Mesenteric fat pad (tissue), 1 donor: ENCODE data around the gene EXOC4. TPM values are rescaled to one million over a fixed set of nuclear protein-coding genes. Genes with fewer than 3 reads are reported as not detected.

Experiments used
- DNase-seq: peaks from one replicate; pipeline ENCODE4 v3.0.0-alpha.2; 2020; ENCODE audit warnings: low spot score
- total RNA-seq: library from RNA; stranded (reverse); fragmentation: NEBNext Ultra II Directional; extraction: Animal tissue kit (Norgen Biotek cat#: 25700); gene quantifications from one replicate; pipeline ENCODE4 v1.2.1, GENCODE V29; 2021
- donor health status: DM: yes; HTN: yes; CAD: no.

The EXOC4 gene
- total RNA-seq, 1 donor from 2014 or later, result 79.3 TPM

DNA sequence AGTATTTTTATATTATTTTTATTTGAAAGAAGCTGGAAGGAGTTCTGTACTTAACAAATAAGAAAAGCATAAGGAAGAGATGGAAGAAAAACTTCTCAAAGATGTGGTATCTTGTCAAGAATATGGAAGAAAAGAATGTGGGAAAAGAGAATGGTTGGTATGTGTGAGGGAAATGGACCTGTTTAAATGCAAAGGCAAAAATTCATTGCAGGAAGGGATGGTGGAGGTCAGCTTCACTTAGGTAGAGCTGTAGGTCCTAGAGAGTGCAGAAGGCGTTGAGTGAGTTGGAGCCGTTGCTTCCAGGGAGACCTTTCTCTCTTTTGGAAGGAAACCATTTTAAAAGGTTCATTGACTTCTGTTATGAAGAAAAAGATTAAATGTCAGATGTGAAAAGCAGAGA lies 107.3 kb downstream of the EXOC4 start:
- DNase-seq, result no peak

DNA sequence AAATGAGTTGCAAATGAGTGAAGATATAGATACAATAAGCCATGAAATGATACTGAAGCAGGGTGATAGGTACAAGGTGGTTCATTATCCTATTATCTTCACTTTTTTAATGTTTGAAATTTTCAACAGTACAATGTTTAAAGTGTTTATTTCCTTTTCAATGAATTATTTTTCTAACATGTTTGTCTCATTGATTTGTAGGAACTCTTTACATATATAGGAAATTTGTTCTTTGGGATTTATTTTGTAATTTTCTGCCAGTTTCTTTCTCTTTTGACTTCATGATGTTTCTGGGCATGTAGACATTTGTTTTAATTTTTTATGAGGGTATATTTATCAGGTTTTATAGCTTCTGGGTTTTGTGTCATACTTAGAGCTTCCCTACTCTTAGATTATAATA lies 108.9 kb downstream of the EXOC4 start:
- no peak for DNase-seq

DNA sequence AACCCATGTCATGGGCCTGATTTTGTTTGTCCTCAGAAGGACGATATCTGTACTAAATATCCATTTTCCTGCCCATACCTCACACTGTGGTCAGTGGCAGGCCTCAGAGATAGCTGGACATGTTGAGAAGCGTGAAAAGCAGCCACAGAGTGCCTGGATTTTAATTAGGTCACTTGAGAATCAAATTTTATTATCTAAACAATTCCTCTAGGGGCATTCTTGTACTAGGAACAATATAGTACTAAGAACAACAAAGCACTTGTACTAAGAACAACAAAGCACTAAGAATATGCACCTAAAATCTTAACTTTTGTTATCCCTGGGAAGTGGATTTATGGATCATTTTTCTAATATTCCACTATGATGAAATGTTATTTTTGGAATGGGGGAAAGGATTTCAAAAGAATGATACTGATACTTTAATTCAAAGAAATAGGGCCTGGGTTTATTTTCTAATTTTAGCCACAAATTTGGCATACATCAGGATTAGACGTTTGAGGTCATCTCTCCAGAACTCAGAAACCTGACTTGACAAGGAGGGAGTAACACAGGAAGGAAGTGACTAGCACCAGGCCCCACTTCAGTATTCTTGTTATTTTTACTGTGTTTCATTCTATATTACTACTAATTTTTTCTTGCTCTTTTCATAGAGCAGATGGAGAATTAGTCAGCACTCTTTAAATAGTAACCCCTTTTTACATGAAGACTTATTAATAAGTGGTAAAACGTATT lies 112.2 kb downstream of the EXOC4 start:
- DNase-seq, result no peak

DNA sequence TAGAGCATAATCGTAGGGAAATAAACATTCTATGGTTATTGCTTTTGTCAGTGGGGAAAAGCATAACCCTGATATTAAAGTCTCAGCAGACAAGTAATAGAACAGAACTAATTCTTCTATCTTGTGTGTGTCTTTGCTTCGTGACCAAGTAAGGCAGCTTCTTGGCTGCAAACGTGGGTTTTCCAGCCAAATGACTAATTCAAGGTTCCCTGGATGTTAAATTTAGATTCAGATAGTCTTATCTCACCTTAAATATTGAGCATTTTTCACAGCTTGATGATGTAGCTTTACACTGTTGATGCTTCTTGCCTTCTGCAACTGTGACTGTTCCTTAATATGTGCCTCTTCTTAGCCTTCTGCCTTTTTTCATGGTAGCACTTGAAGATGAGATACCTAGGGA lies 113.0 kb downstream of the EXOC4 start:
- no peak for DNase-seq

DNA sequence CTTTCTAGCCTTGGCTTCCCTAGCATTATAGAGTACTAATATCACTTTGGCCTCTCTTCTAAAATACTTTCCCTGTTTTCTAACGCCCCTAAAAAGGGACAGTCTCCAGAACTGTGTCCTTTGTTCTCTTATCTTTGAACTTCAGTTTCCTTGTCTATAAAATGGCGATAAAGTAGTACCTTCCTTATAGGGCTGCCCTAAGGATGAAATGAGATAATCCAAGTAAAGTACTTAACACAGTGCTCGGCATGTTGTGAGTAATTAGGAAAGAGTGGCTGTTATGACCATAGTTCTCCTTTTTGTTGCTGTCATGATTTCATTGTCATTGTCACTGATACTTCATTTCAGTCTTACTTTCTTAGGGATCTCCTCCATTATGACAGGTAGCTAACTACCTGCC lies 114.7 kb downstream of the EXOC4 start:
- DNase-seq, result no peak

DNA sequence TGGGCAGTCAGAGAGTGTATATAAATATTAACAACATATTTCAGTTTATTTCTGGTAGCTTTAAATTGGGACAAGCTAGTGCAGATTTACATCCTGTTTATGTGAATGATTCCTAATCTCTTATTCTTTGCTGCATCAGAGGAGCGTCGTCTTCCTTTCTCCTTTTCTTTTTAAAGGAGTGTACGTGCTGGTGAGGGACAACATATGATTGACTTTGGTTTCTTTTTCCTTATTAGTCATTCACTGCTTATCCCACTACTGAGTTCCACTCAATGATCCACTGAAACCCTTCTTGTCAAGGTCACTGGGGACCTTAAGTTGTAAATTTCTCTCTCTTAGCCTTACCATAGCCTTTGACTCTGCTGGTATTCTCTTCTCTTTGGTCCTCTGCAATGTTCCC lies 116.3 kb downstream of the EXOC4 start:
- DNase-seq, result no peak

DNA sequence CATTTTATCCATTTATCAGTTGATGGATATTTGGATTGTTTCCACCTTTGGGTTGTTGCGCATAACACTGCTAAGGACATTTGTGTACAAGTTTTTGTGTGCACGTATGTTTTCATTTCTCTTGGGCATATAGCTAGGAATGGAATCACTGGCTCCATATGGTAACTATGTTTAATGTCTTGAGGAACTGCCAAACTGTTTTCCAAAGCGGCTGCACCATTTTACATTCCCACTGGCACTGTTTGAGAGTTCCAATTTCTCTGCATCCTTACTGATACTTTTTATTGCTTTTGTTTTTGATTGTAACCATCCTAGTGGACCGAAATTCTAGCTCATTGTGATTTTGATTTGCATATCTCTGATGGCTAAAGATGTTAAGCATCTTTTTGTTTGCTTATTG lies 118.7 kb downstream of the EXOC4 start:
- no peak for DNase-seq

DNA sequence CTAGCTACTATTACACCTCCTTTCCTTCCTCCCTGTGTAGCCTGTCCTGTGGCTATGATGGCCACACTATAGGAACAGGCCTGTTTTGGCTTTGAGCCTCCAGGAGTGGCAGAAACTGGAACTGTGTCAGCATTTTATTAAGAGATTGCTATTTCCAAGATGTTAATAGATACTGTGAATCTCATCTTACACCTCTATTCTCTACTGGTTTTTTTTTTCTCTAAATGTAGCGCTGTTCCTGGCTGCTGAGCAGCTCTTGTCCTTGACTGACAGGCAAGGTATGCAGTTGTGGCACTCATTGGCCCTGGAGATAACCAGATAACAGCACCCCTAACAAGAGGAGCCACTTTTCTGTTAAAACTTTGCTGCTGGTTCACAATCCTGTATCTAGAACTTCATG lies 119.5 kb downstream of the EXOC4 start:
- DNase-seq, result no peak

DNA sequence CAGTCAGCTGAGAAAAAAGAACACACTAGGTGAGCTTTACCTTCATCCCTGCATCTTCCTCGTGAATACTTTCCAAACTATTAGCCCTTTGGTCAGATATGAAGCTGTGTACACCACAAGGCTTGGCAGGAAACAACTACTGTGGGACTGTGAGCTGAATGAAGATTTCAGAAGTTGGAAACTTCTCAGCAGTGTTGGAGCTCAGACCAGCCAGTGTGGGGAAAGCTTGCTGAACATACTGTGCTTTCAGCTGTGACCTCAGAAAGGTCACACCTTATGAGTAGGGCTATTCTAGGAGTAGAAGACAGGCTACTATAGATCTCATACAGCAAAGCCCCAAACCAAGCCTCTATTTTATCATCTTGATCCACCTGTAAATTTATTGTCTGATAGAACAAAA lies 123.6 kb downstream of the EXOC4 start:
- no peak for DNase-seq

DNA sequence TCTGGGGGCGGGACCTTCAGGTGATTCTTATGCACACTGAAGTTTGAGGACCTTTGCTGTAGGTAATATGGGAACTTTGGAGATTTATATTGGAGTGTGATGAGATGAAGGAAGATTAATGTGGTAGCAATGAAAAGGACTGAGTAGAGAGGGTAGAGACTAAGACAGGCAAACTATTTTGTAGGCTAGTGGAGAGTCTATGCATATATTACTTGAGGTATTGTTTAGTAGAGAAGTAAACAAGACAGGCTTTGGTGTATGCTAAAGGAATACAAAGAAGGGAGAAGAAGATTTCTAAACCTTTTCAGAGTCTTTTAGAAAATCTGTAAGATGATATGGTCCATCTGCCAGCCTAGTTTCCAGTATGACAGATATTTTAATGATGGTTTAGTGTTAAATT lies 129.1 kb downstream of the EXOC4 start:
- DNase-seq, result no peak

DNA sequence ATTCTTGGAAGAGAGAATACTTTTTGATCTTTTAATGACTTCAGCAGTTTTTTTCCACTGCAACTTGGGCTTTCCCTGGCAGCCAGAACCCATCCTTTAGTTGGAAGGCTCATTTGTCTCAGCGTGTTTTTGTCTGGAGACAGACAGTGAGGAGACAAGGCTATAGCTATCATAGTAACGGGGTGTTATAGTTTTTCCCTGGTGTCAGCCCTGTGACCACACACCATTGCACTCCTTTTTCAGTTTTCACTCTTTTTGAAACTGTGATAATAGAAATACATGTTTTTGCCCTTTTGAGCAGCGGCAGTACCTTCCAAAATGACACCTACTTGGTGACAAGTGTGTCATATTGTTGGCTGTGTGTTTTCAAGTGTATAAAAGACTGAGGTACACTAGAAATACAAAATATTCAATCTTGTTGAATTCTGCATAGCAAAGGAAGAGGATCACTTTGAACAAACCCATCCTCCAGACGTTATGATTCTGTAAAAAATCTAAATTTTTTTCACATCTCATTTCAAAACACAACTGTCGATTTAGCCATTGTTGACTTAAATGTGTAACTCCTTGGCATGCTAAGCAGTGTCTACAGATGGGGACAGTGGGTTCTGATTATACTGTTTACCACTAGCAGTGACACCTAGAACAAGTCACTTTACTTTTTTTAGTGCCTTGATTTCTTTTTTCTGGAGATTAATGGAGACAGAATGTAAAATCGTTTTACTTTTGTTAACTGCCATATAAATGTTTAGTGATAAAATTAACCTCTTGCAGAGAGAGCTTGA lies 130.1 kb downstream of the EXOC4 start:
- no peak for DNase-seq

DNA sequence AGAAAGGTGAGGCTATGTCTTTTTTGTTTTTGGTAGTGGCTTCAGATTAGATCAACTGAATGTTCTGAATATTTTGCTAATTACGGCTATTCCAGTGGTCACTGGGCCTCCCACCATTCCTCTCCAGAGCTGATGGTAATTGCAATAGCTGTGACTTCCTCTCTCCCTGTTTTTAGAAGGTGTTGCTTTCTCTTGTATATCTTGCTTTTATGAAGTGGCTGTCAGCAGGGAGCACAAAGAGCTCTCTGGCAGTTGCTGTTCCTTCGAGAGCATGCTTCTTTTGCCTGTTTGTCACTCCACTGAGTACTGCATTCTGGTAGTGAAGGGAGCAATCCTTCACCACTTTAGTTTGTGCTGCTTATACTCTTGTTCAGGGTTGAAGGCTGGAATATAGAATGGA lies 133.3 kb downstream of the EXOC4 start:
- DNase-seq, result no peak

DNA sequence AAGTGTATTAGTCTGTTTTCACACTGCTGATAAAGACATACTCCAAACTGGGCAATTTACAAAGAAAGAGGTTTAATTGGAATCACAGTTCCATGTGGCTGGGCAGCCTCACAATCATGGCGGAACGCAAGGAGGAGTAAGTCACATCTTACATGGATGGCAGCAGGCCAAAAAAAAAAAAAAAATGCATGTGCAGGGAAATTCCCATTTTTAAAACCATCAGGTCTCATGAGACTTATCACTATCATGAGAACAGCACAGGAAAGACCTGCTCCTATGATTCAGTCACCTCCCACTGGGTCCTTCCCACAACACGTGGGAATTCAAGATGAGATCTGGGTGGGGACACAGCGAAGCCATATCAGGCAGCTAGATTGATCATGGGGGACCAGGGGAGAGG lies 136.8 kb downstream of the EXOC4 start:
- no peak for DNase-seq

DNA sequence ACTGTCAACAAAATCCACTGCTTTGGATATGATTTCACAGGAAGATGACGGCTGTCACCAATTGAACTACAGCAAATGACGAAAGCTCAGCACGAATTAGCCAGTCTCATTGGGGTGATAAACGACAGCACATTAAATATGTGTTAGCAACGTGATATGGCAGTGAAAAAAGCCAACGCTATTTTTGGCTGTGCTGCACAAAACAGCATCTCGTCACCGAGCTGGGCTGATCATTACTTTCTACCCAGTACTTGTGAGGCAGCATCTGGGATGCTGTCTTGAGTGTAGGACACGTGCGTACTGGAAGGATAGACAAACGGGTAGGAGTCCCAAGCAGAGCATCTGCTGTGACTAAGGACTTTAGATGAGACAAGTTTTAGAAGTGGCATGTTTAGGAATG lies 138.3 kb downstream of the EXOC4 start:
- no peak for DNase-seq

DNA sequence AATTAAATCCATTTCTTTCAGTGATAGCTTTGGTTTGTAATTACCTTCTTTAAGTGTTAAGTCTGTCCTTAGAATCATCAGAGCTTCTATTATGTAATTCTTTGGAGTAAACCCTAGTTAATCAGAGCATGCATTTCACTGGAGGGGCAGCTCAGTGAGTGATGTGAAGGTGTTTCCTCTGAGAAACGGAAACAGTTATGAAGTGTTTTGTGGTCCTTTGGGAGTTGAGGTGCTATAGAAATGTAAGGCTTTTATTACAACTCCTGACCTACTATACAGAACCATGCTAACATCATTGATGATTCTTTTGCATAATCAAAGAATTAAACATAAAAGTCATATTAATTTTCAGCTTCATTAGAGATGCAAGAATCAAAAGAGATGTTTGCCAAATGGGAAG lies 141.5 kb downstream of the EXOC4 start:
- no peak for DNase-seq

DNA sequence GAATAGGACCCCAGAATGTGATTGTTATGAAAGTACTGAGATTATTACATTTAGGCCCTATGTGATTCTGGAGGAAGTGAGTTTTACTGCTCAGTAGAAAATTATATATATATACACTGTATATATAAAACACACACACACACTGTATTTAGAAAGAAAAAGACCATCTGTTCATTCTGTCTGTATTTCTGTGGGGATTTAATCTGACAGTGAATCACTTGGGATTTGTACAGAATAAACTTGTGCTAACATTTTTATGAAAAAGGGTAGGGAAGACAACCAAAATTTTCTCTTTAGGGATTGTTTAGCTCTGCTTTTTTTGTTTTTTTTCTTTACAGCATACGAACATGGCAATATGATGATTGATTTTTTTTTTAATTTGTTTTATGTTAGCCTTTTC lies 142.7 kb downstream of the EXOC4 start:
- DNase-seq, result no peak

DNA sequence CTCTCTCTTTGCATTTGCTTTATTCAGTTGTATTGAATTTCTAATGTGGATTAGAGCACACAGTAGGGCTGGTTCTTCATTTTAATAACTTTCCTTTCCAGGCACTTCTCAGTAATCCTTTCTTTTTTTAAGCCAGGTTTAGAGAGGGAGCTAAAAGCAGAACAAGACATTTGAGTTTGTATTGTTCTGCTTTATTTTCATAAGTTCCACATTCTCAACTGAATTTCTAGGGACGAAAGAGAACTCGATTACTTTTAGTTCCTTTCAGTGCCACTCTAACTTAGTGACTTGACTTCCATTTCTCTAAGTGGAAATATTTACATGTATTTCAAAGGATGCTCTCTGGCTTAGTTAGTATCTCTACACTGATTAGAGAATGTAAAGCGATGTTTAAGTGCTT lies 145.6 kb downstream of the EXOC4 start:
- DNase-seq, result no peak

DNA sequence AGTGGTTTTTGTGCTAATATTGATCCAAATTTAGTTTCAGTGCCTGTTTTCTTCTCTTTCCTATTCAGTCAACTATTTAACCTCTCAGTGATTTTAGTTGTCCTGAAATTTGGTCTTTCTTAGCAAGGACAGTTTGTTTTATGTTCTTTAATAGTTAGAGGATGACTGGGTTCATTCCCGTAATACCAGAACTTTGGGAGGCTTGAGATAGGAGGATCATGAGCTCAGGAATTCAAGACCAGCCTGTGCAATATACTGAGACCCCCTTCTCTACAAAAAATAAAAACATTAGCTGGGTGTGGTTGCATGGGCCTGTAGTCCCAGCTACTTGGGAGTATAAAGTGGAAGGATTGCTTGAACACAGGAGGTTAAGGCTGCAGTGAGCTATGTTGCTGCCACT lies 148.3 kb downstream of the EXOC4 start:
- no peak for DNase-seq

DNA sequence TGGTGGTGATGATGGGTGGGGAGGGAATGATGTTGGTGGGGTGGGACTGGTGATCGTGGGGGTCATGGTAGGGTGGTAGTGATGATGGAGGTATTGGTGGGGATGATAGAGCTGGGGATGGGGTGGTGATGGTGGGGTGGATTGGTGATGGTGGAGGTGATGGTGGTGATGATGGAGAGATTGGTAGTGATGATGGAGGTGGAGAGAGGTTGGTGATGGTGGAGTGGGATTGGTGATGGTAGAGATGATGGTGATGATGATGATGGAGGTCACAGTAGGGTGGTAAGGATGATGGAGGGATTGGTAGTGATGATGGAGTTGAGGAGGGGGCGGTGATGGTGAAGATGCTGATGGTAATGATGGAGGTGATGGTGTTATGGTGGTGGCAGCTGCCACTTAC lies 155.3 kb downstream of the EXOC4 start:
- DNase-seq, result no peak

DNA sequence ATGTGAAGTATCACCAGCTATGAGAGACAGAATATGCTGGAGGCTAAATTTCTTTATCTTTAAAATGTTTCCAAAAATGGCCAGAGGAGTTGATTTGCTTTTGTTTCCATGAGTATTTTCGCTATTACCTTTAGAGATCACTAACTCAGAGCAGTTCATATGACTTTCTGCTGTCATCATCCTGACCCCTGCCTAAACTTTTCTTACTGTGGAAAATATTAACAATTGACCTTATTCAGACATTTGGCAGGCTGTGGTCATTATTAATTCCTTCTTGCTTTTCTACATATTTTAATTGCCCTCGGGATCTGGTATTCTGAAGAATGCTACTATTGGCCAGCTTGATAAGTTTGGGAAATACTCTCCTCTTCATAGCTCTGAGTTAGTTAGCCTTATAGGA lies 156.5 kb downstream of the EXOC4 start:
- DNase-seq, result no peak

DNA sequence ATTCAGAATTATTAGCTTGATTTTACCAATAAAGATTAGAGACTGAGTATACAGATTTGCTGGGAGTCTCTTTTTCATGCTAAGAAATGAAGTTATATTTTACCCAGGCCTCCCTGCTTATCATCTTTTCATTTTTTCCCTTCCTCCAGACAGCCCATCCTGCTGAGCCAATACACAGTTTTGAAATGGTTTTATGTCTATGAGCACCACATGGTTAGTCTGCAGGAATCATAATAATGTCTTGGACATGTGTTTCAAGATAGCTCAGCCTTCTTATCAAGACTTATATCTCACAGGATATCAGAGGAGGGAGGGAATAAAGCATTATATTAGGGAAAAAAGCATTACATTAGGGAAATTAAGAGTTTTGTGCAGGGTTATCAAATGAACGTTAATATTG lies 157.1 kb downstream of the EXOC4 start:
- no peak for DNase-seq

DNA sequence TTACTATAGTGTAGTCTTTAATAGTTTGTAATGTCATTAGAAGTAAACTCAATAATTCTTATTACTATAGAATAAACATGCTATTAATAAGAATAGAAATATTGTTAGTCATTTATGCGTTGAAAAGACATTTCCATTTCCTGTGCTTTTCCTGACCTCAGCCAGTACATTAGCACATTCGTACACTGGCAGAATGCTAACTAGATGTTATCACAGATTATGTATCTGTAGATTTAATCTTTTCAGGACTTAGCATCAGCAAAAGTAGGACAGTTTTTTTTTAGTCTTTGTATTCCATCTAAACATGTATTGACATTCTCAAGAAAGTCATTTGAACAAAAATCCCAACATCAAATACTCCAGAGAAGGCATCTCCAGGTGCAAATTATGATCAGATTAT lies 158.5 kb downstream of the EXOC4 start:
- DNase-seq, result no peak

DNA sequence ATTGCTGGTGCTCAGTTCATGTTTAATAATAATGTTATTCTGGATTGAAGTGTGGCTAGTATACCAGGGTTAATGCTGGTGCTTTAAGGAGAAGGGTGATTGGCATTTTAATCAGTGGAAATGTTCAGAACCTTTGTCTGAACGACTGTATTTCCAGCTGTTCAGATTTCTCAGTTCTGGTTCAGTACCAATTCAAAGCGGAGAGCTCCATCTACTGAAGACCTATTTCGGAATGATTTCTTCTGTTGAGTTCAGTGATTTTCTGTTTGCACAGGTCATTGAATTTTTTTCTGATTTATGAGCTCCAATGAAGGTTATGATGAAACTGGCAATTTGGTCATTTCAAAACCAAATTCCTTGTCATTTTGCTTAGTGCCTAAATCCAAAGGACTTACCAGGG lies 160.1 kb downstream of the EXOC4 start:
- DNase-seq, result no peak
